Fibroblast of villous mesenchyme (primary cell): Measurements from ENCODE around the gene CDHR1. TPM values are rescaled to one million over a fixed set of nuclear protein-coding genes. Genes with fewer than 3 reads are reported as not detected.

Experiments
- DNase-seq: peaks from one replicate; pipeline ENCODE4 v3.0.0-alpha.2; 2010; ENCODE audit warnings: low read depth
- H3K4me3 ChIP-seq: 2 replicates; pipeline ENCODE4 v1.5.1; 2011; ENCODE audit warnings: low read depth, mild to moderate bottlenecking, low read length
- CTCF ChIP-seq: IDR thresholded peaks from 2 replicates; pipeline ENCODE4 v1.5.1; 2012; ENCODE audit warnings: low read depth, mild to moderate bottlenecking, low read length; ENCODE audit not compliant: insufficient read depth
- total RNA-seq: library from RNA; depleted of rRNA; stranded (reverse); fragments of >200 nt; gene quantifications from 2 replicates; pipeline ENCODE4 v1.2.3, GENCODE V29; 2012

Gene CDHR1
- total RNA-seq, 1 donor: 0.43 TPM

- DNase-seq: no peak
- H3K4me3 ChIP-seq: no peak within 1 kb of the TSS
- TF ChIP-seq CTCF: no peak
Observed at GRCh38 chr10:84173501-84173929, 20.8 kb upstream of the CDHR1 start, which contains the start of gene GPR15LG. GPR15LG (plus strand) TSS chr10:84173801; CDS start chr10:84173852, 51 bp downstream.

- TF ChIP-seq CTCF: no peak
- no peak for DNase-seq
Observed at GRCh38 chr10:84175436-84175835, 18.9 kb upstream of the CDHR1 start.

GRCh38 chr10:84176351-84176750, 18.0 kb upstream of the CDHR1 start:
- no peak for DNase-seq
- H3K4me3 ChIP-seq: no peak overlapping the region
- no peak for TF ChIP-seq CTCF

More at GRCh38 chr10:84175436-84175835, 18.9 kb upstream of the CDHR1 start:
- H3K4me3 ChIP-seq: no peak overlapping the region

GRCh38 chr10:84176836-84177474, 17.4 kb upstream of the CDHR1 start:
- H3K4me3 ChIP-seq: no peak overlapping the region
- no peak for DNase-seq
- TF ChIP-seq CTCF: no peak

GRCh38 chr10:84177541-84178141, 16.7 kb upstream of the CDHR1 start:
- DNase-seq: no peak
- TF ChIP-seq CTCF: no peak
- H3K4me3 ChIP-seq: no peak overlapping the region

- no peak for DNase-seq
- TF ChIP-seq CTCF: no peak
- no peak overlapping the region for H3K4me3 ChIP-seq
Observed at GRCh38 chr10:84178160-84178609, 16.2 kb upstream of the CDHR1 start.
